GM18519 (cell line): ENCODE results near the gene RPL31.

ENCODE experiments used
- ATAC-seq: cut with Tn5 transposase; IDR thresholded peaks from one replicate; pipeline ENCODE4 v1.9.1; 2021; ENCODE audit warnings: mild to moderate bottlenecking, moderate library complexity; ENCODE audit not compliant: unreplicated experiment, low FRiP score

RPL31 gene

DNA sequence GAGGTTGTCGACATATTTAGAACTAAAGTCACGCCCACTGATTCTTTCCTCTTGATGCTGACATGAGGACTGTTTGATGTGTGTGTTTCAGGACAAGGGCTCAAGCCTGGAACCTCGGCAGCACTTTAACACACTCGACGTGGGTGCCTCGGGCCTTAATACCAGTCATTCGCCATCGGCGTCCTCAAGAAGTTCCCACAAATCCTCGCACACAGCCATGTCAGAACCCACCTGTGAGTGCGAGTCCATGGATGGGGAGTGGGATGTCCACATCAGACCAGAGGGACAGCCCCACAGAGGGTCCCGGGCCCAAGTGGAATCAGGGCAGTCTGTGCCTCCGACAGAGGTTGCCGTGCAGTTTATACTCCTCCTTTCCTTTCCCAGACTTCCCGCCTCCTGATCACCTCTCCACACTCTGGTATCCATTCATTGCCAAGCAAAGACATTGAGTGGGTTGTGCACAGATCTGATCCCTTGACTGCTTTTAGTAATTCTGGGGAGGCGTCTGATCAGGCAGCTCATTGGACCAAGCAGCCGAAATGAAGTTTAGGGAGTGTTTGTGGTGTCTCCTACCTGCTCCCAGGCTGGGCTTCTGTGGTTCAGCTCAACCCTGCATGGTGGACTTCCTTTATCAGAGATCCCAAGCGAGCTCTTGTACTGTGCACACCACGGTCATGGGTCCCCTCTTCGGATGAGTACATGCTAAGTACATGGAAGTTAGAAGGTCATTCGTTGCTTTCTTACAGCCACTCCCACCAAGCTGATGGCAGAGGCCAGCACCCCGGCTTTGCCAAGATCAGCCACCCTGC, 27.2 kb upstream of the RPL31 start:
- ATAC-seq, result no peak

DNA sequence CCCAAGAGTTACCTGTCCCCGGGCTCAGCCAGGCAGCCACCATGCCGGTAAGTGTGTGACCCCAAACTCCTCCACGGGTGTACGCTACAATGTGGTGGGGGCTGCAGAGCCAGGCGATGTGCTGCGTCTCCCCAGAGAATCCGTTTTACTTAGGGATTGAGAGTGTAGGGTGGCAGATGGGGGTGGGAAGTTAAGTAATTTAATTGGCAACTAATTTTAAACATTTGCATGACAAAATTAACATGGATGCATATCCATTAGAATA, 26.6 kb upstream of the RPL31 start:
- ATAC-seq, result no peak

DNA sequence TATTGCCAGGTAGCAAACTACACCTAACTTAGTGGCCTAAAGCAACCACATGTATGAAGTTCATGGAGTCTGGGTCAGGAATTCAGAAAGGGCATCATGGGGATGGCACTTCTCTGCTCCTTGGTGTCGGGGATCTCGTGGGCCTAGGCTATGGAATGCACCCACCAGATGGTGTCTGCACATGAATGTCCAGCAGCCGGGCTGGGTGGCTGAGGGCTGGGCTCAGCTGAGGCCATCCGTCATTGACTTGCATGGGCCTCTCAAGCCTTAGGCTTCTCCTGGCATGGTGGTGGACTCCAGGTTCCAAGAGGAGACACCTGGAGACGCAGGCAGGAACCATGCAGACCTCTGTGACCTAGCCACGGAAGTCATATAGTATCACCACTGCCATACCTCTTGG, 26.0 kb upstream of the RPL31 start:
- no peak for ATAC-seq

DNA sequence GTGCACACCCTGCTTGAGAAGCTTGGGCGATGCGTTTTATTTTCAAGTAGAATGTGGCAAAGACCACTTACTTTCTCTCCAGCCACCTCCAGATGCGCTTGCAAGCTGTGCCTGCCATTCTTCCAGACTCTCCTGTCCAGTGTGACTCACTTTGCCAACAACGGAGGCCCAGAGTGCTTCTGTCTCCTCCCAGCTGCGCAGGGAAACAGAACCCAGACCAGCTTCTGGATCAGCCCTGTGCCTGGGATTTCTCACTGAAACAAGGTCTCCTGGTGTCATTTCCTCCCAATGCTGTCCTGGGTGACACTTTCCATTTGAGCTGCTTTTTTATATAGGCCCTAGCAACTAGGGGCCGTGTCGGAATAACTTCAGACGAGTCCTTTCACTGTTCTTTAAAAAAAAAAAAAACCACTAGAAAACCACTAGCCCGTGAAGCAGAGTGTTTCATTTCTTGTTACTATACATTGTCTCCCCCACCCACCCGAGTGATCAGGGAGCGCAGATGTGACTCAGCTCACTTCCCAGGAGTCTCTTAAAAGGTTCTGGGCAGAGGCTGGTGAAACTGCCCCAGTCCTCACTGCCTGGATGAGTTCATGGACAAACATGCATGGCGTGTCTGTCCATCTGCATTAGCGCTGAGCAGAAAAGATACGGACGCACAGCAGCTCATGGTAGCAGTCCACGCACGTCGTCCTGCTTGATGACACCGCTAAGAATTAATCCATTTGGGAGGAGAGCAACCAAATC, 25.3 kb upstream of the RPL31 start:
- ATAC-seq, result peak; percentile 79

DNA sequence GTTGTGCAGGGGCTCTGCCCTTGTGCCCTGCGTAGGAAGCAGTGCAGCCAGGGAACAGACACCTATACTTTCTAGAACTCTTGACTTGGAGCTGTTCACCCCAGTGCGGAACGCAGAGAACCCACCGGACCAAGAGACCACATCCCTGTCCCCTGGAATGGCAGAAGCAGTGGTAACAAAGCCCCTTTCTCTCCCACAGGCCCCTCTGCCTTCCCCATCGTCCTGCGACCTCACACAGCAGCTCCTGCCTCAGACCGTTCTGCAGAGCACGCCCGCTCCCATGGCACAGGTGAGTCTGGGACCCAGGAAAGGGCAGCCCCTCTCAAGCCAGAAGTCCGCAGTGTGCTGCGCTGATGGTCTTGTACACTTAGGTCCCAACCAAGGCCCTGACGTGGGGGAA, 24.6 kb upstream of the RPL31 start:
- no peak for ATAC-seq

DNA sequence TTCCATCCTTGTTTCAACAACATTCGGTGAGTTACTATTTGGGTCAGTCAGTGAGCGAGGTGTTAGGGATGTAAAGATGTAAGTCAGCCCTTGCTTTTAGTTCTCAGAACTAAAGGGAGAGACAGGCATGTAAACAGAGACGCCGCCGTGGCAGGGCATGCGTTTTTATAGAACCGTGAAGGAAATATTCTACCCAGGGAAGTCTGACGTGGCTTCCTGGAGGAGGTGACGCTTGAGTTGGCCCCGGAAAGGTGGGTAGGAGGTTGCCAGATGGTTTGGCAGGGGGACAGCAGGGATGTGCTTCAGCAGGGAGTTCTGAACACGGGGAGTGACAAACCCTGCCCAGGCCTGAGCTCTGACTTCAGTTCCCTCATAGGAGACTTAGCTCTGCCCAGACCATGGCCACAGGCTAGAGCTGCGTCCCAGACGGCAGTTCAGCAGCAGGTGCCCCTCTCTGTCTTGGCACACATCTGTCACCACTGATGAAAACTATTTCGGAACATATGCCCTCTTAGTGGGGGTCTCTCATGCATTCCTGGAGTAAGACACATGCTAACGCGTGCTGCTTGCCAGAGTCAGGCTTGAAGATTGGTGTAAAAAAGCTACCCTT, 23.4 kb upstream of the RPL31 start:
- no peak for ATAC-seq

DNA sequence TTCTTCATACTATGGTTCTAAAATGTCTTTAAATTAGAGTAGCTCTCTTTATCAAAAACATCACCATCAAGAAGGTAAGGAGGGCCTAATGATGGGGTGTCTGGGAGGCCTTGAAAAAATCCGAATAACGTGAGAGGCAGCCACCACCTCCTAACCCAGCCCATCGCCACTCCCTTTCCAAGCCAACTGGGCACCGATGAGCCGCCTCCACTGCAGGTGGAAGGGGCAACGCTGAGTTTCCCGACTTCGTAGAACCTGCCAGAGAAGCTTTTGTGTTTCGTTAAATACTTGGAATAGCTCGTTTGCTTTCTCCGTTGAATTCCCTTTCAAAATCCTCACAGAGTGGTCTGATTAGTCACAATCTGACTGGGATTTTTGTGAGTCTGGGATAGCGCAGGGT, 22.0 kb upstream of the RPL31 start:
- ATAC-seq, result no peak

DNA sequence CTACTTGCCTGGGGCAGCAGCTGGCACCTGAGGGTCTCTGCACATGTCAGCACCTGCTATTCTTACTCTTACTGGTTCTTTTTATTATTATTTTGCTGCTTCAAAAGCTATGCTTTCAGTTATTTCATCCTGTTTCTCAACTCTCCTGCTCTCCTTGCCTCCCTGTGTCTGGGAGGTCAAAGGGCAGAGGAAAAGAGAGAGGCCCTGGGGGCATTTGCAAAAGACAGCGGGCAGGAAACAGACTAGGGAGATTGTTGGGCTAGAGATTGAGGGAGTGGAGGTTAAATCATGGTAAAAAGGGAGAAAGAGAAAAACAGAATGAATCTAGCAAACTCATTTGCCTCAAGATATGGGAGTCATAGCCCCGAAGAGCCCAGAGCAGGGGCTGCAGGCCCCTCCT, 21.1 kb upstream of the RPL31 start:
- no peak for ATAC-seq

DNA sequence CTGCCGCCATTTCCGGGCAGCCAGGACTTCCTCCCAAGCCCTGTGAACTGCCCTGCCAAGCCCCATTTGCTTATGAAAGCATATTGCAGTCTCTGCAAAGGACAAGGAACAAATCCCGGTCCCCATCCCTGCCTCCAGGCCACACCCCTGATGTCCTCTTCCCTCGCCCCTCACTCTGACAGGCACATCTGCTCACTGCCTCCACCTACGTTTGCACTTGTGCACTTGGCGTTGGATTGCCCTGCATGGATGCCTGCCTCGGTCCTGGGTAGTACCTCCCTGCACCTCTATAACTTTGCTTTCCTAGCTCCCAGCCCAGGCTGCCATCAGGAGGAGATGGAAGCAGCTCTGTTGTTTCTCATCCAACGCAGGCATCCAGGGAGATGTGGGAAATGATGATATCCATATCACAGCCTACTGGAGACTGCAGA, 19.6 kb upstream of the RPL31 start:
- ATAC-seq, result no peak

DNA sequence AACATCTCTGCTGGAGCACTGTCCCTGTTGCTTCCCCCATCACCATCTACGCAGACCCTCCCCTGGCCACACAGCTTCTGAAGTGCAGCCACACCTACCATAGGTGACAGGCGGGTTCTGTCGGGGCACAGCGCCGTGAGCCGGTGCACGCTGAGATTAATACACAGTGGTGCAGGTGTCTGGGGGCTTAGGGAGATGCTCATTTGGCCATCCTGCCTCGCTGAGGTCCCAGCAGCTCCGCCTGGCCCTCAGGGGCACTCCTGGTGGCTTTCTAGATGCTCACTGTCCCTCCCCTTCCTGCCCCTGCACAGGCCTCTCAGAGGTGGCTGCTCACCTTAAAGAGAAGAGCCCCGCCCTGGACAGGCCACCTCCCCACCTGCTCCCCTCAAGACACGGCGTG, 18.9 kb upstream of the RPL31 start:
- no peak for ATAC-seq

DNA sequence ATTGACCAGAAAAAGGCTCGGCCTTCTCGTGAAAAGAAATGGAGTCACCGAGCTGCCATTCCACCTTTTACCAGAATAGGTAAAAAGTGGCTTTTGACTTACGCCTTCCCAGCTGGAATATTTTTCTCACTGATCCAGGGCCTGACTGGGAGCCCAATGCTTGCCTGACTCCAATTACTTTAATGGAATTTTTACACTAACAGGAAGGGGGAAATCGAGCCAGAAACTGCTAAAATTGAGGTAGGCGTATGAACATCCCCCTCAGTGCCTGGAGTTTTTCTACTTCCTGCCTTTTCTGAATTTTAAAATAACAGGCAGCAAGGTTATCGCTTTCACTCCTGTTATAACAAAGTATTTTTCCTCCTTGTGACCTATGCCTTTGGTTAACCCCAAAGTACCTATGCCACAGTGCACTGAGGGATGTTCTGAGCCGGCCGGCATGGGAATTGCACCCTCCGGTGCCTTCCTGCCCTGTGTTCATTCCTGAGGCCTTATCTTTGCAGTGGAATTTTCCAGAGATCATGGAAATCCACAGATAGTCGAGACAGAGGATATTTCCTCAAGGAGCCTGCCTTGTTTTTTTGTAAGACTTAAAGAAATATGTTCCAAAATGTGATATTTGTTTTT, 18.3 kb upstream of the RPL31 start:
- no peak for ATAC-seq

DNA sequence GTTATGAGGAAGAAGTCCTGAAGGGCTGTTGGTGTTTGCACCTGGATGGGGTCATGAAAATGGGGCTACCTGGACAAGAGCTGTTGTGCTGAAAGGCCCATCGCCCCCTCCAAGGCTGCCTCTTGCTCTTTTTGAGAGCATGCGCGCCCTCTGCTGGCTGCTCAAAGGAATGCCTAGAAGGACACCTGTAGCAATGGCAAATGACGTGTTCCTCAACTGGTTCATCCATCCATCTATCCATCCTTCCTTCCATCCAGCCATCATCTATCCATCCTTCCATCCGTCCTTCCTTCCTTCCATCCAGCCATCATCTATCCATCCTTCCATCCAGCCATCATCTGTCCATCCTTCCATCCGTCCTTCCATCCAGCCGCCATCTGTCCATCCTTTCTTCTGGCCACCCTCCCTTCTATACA, 17.2 kb upstream of the RPL31 start:
- ATAC-seq, result no peak

DNA sequence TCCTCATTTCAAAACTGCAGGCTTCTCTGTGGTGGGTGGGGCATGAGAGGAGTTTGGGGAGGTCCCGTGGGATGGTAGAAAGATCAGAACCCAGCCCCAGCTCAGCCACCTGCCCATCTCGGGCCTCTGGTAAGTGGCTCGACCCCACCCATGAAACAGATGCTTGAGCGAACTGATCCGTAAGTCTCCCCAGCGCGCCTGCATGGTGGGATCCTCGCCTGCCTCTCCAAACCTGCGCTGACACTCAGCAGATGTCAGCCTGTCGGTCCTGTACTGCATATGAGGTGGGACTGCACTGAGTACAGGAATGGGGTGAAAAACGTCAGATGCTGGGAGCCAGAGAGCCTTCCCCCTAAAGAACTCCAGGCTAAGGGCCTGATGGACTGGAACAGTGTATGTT, 15.9 kb upstream of the RPL31 start:
- no peak for ATAC-seq

DNA sequence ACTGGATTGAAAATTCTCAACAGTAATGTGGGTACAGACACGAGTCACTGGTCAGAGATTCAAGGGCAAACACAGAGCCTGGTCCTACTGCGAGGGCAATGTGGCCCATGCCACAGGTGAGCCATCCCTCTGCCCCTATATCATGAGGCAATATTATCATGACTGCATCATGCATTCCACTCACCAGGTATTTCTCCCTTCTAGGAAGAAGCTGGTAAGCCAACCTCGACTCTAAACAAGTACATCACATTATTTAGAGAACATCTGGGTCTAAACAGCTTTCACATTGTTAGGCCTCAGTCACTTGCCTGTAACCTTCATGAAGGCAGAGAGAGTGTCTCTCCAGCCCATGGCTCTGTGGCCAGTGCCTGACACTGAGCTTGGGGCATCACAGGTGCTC, 14.6 kb upstream of the RPL31 start:
- no peak for ATAC-seq

DNA sequence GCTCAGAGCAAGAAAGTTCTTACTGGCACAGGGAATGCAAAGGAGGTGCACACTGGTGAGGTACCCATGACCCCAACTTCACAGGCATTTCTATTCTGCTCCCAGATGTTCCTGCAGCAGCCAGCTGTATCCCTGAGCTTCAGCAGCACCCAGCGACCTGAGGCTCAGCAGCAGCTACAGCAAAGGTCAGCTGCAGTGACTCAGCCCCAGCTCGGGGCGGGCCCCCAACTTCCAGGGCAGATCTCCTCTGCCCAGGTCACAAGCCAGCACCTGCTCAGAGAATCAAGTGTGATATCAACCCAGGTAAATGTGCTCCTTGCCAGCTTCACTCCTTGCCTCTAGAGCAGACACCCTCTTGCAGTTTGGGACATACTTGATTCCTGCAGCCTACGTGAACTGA, 14.1 kb upstream of the RPL31 start:
- ATAC-seq, result no peak

DNA sequence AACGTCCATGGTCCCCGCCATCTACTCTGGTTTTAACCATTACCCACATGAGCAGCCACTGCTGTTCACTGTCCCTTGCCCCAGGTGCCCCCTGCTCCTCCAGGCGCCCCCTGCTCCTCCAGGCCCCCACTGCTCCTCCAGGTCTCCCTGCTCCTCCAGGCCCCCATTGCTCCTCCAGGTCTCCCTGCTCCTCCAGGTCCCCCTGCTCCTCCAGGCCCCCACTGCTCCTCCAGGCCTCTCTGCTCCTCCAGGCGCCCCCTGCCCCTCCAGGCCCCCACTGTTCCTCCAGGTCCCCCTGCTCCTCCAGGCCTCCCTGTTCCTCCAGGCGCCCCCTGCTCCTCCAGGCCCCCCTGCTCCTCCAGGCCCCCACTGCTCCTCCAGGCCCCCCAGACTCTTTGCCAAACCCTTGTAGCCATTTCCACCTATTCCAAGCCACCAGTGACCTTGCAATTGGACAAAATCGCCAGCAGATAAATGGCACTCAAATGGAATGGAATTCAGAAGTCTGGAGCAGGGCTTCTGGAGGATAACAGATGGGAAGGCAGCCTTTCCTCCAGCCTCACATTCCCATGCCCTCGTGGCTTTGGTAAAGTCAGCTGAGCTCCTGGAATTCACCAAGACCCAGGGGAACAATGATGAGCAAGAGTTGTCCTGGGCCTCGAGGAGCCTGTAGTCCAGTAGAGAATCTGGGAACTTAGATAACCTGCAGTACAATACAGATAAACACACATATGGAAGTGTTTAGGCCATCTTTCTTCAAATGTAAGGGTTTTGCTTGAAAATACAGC, 13.3 kb upstream of the RPL31 start:
- ATAC-seq, result no peak

DNA sequence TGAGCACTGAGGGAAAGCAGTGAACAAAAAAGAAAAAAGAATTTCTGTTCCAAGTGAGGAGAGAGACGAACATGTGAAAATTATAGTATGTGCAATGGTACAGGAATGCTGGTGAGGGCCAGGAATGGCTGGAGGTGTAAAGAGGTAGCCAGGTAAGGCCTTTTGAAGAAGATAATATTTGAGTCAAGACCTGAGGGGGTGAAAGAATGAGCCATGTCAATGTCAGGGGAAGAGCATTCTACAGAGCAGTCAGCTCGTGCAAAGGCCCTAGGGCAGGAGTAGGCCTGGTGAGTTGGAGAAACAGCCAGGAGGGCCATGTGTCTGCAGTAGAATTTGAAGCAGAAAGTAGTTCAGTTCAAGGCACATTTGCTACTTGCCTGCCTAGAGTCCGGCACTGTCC, 12.4 kb upstream of the RPL31 start:
- ATAC-seq, result no peak

DNA sequence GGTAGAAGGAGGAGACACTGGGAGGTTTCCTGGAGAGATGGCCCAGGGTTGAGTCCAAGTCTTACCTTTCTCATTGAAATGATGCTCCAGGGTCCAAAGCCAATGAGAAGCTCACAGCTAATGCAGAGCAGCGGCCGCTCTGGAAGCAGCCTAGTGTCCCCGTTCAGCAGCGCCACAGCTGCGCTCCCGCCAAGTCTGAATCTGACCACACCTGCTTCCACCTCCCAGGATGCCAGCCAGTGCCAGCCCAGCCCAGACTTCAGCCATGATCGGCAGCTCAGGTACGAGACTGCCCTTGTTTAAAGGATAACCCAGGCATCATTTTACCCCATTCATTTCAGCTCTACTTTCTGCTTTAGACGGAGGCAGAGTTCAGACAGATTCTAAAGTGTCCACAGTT, 11.9 kb upstream of the RPL31 start:
- no peak for ATAC-seq

DNA sequence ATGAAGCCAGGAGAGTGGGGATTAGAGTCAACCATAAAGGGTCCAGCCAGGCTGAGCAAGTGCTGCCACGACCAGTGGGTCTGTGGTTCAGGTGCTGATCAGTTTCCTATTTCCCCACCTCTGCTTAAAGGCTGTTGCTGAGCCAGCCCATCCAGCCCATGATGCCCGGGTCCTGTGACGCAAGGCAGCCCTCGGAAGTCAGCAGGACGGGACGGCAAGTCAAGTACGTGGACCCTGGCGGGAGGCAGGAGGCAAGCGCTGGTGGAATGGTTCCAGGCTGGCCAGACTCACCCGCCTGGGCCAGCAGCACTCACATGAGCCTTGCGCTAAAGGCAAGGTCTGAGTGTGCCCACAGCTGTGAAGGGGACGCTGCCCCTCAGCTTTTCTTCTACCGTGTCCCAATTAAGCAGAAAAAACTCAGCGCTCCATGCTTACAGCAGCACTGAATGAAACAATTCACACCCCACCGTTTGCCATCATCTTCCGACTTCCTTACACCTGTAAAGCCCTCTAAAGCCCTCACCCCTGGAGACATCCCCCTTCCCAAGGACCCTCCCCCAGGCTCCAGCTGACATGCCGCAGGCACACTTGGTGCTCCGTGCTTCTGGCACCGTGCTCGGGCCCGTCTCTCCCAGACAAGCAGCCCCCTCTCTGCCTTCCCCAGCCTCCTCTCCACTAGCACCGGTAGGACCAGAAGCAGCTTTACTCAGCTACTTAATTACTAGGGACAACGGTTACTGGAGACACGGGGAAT, 11.3 kb upstream of the RPL31 start:
- no peak for ATAC-seq

DNA sequence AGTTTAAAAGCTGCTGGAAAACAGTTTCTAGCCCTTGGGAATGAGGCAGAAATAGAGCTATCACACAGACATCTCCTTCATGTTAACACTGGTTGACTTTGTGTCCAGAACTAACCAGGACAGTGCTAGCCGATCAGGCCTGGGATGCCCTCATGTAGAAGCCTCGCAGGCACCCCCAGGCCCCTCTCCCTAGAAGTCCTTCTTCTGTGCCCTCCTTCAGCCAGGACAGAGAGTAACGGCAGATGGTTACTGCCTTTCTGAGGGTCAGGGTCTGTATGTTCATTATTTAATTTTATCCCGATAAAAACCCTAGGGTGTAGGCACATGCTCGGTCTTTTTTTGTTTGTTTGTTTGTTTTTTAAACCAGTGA, 10.7 kb upstream of the RPL31 start:
- ATAC-seq, result no peak
